ENCODE measurements around the gene ADCY1.
"Not testable (repeated sequence)": the region's sequence is repeated elsewhere in the genome, so short reads cannot be mapped to it uniquely, and the experiment has no call there.

ADCY1 gene

GRCh38 chr7:45759464-45759863 is 185.3 kb downstream of the ADCY1 start:
- not testable (repeated sequence) for DNase-seq (ENCODE audit: low spot score)

- DNase-seq (ENCODE audit: low spot score), result peak; percentile 29
Measured at GRCh38 chr7:45761545-45762205, 187.5 kb downstream of the ADCY1 start.

GRCh38 chr7:45762225-45762994 is 188.2 kb downstream of the ADCY1 start:
- not testable (repeated sequence) for DNase-seq (ENCODE audit: low spot score)

- DNase-seq (ENCODE audit: low spot score), result peak; percentile 92
Measured at GRCh38 chr7:45768516-45769394, 194.6 kb downstream of the ADCY1 start.

GRCh38 chr7:45769626-45770025 is 195.5 kb downstream of the ADCY1 start:
- not testable (repeated sequence) for DNase-seq (ENCODE audit: low spot score)

Data from AG08396 (cell line).